Activated CD4-positive, CD25-positive, alpha-beta regulatory T cell treated with anti-CD3 and anti-CD28 coated beads, Interleukin-2, amount 50 U/mL, for 72 hours (primary cell): ENCODE measurements around the gene ROR1.

ENCODE experiments used
- DNase-seq: peaks from one replicate; pipeline ENCODE4 v3.0.0; 2021

ROR1 gene

DNA sequence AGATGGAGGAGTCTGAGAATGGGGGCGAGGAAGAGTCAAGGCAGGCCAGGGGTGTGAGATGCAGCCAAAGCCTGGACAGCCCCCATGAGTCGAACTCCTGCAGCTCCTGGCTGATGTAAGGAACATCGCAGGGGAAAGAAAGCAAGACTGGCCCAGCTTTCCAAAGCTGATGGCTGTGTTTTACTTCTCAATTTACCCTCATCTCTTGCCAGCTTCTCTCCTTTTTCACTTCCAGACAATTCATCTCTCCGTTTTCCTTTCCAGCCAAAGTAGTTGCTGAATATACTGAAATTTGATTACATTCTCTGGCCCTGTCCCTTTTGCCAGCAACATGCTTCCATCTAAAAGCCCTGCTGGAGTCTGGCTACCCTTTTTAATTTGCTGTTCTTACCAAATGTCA, 389.6 kb downstream of the ROR1 start:
- no peak for DNase-seq

DNA sequence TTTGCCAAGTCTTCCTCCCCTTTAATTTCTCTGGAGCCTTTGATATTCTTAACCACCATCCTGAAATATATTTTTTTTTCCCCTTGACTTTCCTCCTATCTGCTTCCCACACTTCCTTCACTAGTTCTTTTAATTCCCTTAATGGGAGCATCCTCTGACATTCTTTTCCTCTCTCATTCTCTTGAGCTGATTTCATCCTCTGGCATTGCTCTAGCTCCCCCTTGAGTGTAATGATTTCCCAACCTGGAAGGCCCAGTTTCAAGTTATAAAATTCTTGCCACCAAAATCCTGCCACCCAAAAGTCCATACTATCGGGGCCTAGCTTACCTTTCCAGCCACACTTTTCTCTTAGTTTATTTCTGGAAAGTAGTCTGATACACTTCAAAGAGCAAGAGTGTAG, 390.2 kb downstream of the ROR1 start:
- no peak for DNase-seq

DNA sequence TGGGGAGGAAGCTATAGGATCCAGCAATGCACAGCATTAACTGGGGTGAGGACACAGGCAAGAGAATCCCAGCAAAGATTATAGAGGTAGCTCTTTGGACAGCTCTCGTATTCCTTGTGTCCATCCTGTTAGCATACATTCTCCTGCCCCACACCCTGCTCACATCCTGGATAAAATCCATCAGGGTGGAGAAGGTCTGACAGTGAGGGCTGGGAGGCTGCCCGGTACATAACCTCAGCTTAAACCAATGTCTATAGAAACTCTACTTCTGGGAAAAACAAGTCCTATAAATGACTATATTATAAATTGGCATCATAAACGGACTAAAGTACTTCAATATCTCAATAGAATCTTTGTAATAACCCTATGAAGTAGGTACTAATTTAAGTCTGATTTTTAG, 392.8 kb downstream of the ROR1 start:
- DNase-seq = no peak

DNA sequence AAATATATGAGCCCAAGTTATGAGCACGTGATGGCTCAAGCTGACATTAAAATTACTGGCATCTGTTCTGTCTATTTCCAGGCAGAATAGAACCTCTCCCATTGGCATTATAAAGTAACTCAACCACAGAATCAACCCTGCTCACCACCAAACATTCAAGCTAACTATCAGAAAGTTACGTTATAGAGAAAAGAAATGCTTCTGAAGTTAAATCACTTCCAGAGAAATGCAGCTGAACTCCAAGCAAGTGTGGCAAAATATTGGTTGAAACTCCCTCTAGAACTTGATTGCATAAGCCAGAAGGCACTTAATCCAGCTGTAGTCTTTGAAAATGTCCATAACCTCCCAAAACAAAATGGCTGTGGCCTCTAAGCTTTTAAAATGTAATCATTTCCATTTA, 393.4 kb downstream of the ROR1 start:
- no peak for DNase-seq

DNA sequence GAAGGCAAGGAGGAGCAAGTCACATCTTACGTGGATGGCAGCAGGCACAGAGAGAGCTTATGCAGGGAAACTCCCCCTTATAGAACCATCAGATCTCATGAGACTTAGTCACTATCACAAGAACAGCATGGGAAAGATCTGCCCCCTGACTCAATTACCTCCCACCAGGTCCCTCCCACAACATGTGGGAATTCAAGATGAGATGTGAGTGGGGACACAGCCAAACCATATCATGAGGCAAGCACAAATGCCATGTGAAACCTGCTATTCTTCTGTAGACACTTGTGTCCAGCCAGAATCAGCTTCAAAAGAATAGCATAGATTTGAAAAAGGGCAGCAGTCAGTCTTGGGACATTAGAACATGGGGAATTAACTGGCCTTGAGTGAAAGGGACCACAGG, 397.4 kb downstream of the ROR1 start:
- DNase-seq = no peak

DNA sequence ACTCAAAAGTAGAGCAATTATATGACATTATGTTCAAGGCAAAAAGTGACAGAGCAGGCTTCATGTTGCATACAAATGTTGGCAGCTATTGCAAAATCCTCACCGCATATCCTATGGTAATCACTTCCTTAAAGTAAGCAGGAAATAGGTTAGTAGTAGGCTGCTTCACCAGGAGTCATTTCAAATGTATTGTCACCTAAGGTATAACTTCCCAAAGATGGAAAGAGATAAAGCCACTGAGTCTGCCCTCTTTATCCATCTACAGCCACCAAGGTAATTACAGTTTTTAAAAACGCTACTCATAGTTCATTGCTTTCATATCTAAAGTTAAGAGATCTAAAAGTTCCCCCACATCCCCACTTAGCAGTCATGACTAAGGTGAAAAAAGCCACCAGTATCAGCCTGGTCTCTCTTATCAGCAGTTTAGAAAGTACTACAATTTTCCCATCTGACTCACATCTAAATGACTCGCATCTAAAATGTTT, 398.0 kb downstream of the ROR1 start:
- DNase-seq = no peak

DNA sequence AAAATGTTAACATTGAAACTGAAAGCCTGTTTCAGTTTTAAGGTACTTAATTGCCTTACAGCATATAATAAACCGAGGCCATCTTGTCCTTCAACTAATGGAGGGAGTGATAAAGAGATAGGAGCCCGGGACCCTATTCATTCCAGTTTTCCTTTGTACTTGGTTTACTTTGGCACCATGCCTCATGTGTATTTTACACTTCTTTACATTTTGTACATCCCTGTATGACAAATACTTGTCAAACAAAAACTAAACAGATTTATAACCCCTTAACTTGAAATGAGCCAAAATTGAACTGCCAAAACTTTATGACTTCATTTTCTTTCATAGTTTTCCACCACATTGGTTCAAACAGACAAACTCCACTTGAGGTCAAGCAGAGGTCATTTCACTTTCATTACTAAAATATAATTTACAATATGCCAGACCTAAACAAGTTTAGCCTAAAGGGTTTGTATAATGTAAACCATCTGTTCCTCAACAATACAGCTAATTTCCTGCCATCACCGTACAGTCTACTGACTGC, 398.7 kb downstream of the ROR1 start:
- DNase-seq = no peak

DNA sequence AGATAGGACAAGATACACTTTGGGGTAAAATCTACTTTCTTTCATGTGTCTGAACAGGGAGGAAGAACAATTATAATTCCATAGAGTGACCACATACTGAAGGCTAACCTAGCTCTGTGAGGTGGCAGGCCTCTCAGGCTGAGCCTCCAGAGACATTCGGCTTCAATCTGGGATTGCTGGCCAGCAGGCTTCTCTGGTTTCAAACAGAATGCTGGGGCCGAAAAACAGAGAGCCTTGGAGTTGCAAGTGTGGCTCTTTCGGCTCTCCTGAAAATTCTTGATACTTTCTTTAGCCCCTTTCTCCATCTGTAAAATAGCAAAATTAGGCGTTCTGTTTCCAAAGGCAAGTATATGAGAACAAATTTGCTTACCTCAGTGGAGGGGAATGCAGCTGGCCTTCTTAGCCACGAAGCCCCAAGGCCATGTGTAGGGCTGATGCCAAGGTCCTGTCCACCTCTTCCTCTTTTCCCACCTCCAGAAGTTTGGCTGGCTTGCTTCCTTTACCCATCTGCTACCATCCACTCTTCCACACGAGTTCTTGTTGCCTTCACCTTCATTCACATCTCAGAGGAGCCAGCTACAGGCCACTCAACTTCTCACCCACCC, 399.6 kb downstream of the ROR1 start:
- DNase-seq = no peak

DNA sequence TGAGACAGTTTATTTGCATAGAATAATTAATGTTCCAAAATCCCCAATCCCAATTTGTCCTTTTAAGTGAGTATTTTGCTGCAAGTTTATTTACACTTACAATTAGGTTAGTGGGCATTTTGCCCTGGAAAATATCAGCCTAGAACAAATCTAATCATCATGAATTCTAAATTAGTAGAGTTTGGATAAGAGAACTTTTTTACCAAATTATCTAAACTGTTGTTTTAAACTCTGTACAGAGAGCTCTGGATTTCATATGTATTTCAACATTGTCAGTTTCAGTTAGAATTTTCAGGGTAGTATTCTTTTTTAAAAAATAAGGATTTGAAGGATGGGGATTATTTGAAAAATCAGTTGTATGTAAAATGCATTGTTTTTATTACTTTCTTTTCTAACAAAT, 401.8 kb downstream of the ROR1 start:
- DNase-seq = no peak

DNA sequence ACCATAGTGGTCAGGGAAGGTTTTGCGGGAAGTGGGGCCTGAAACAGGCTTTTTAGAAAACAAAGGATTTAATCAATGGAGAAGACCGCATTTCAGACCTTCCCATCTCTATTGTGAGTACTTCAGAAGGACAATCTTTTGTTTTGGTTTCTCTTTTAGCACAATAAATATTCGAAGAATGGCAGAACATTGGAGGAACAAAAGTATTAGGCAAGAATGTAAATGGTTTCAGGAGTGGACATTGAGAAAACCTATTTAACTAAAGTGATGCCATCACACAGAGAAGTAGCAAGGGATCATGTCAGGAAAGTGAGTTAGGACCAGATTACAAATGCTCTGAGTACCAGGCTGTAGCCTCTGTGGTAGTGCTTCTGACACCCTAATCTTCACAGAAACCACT, 402.8 kb downstream of the ROR1 start:
- DNase-seq = no peak

DNA sequence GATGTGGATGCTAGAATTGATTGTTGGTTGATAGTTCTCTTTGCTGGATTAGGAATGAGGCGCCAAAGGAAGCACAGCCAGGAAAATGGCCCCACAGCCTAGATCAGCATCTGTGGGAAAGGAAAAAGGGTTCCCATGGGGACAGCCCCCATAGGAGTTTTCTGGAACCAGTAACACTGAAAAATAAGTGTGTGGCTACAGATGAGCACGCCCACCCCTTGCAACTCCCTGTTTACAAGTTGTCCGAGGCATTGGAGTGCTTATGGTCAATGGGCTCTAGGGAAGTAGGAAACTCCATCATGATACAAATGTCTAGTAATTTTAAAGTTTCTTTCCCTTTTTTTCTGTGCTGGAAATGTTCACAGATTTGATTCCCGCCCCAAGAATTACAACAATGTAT, 405.8 kb downstream of the ROR1 start:
- no peak for DNase-seq

DNA sequence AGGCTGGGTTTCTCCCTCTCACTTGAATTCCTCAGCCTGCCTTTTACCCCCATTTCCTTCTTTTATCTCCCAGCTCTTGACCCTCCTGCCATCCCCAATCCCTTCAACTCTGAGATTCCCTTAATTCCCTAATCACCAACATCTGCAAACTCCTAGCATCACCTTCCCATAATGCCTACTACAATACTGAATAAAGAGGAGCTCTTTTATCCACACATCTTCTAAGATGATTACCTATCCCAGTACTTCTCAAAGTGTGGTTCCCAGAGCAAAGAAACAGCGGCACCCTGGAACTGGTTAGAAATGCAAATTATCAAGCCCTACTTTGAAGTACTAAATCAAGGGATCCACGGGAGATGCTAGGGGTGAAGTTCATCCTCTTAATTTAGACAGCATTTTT, 408.4 kb downstream of the ROR1 start:
- DNase-seq = no peak

DNA sequence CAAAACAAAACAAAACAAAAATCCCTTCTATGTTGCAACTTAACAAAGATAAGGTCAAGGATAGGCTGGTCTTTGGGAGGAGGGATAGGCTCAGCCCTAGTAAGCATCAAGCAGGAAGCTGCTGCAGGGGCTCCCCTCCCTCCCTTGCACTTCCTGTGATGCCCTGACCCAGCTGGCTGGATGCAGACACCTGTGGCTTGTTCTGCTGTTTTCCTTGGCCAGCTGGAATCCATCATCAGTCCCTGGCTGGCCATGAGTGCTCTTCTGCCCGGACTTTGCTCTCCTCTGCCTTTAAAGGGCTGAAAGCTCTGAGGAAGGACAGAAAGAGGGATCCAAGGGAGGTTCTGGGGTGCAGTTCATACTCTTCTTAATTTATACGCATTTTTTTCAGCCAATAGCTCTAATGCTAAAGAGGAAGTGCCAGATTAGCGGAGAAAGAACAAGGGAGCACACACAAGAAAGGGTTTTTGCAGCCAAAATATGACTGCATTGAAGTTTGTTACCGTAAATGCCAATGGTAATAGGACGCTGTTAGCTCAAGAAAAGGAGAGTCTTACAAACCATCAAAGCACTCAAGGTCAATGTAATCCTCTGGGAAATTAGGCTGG, 409.7 kb downstream of the ROR1 start:
- no peak for DNase-seq

DNA sequence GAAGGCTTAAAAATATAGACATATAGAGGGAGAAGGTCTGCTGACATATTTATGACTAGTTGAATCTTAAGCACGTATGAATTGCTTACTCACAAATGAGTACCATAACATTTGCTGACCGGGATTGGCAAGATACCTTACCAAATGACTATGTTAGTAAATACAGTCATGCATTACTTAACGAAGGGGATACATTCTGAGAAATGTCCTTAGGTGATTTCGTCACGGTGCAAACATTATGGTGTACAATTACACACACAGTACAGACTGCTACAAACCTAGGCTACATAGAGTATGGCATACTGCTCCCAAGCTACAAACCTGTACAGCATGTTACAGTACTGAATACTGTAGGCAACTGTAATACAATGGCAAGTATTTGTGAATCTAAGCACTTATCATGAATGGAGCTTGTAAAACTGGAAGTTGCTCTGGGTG, 410.2 kb downstream of the ROR1 start:
- no peak for DNase-seq

DNA sequence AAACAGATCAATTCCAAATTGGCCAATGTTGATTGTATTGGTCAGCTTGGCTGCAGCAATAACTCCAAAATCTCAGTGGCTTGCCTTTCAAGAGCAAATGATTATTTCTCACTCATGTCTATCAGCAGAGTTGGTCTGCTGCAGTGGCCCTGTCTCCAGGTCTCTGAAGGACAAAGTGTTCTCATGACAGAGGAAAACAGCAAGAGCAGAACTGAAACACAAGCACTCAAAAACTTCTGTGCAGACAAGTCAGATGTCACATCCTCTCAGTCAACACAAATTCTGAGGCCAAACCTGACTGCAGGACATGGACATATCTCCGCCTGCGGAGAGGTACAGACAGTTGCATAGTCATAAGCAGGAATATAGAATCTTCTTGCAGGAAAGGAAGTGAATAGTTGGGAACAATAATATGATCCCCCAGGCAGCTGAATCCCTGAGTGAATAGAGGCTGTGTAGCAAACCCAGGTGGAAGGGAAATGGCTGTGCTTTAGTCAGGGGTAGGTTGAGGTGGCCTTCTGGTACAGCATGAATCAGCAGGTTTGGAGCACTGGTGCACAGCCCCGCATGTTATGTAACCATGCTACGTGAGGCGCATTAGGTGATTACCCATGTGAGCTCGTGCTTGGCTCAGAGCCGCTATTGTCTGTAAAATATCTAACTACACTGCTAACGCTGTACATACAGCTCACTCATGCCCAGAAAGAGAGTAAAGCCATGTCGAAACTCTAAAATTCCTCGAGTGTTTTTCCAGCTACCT, 412.5 kb downstream of the ROR1 start:
- DNase-seq = no peak

DNA sequence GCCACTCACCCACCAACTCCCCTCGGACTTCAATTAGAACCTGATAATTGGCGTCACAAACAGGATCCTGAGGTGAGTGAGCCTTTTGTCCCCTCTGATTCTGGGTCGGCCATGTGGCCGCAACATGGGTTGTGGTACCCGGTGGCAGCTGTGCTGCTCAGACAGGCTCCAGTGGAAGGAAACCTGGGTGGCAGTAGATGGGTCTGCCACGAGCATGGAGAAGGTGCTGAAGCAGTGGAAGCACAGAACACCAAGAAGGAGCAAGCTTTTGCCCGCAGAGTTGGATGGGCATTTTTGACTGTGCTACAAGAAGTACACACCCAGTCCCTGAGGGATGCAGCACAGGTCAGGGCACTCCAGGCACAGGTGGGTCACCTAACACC, 413.1 kb downstream of the ROR1 start:
- no peak for DNase-seq

DNA sequence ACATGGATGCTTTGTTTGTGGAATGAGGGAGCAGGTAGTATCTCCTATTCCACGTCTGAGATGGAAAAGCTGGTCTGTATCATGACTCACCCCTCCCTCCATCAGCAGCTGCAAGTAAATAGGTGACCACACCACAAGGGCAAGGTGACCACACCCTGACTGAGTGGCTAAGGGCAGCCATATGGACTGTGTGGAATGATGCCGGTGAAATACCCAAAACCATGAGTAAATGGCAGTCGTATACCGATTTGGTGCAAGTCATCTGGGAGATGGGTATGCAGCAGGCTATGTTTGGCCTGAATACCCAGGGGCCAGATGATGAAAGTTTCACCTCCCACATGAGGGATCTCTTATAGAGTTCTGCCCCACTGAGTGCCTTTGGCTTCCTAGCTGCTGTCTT, 413.8 kb downstream of the ROR1 start:
- no peak for DNase-seq

DNA sequence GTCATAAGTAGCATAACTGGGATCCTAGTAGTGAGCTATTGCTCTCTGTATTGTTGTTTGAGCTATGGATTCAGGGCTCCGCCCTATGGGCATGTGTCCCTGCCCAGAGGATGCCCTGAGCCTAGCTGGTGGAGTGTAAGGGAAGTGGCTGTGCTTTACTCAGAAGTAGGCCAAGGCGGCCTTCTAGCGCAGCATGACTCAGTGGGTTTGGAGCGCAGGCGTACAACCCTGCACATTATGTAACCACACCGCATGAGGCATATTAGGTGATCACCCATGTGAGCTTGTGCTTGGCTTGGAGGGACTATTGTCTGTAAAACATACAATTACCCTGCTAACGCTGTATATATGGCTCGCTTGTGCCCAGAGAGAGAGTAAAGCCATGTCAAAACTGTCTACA, 418.5 kb downstream of the ROR1 start:
- DNase-seq = no peak

DNA sequence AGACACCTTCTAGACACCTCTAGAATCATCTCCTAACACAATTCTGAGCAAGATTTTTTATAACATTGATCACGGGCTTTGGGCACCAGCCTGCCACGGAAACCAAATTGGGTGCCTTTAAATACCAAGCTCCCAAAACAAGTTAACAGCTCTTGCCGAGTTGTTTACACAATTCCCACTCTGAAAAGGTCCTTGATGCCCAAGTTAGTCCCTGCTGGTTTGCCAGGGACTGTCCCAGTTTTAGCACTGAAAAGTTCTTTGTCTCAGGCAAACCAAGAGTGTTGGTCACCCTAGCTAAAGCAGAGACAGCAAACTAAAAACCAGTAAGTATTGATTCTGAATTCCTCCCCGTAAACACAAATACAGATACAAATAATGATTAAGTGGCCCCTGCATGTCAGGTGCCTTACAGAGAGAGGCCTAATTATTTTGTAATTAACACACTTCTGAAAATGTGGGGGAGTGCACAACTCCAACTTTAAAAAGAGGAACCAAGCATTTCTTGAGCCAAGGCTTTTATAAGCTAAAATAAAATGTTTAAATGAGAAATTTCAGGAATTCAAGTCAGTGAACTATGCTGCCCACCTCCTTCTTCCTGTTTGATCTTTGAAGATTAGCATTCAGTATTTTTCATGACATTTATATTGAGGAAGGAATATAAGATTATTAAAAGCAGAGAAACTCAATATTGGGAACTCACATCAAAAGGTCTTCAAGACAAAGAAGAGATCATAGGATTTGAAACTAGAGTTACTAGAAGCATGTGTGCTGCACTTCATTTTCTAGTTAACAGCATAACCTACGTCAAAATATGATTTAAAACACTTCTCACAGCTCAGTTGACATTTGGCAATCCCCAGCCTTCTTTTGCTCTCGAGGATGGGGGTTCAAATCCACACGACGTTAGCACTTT, 420.6 kb downstream of the ROR1 start:
- DNase-seq = no peak

DNA sequence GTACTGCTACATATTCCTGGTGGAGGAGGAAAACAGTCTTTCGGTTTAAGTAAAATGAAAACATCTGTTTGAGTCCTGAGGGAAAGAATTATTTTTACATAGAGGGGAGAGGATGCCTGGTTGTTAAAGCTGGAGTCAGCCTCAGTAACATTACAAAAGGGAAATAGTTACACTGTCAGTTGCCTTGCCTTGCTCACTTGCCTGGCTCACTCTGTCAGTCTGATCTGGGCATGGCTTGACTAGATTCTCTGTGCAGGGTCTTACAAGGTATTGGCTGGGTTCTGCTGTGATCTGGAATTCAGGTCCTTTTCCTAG, 421.2 kb downstream of the ROR1 start:
- DNase-seq = no peak

DNA sequence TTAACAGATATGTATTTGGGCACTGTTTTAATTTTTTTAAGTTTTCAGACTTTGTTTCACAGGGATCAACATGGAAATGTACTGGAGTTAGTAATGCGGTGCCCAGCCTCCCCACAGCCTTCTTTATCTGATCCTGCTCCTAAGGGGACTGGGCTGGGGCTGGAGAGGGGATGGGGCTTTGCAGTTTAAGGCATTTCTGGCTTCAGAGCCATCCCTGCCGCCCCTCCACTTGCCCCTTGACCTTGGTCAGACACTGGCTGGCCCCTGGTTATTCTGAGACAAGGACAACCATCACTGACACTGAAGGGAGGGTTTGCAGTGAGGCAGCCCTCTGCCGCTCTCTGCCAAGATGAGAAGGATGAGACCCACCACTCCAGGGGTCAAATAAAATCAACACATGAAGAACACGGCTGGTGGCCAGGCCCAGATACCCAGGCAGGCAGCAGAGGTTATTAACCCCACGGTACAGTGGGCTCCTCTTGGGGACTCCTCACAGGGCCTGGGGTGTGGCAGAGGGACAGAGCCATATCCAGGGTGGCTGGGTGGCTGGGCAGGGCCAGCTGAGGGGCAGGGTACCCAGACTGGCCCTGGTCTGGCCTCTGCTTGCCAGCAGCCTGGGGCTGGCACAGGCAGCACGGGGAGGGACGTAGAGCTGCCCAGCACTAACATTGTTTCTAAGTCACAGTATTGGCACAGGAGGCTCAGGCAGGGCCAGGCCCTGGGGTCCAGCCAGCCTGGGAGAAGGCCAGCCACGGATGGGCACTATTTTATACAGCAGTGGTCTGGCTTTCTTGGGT, 422.5 kb downstream of the ROR1 start:
- DNase-seq = no peak

DNA sequence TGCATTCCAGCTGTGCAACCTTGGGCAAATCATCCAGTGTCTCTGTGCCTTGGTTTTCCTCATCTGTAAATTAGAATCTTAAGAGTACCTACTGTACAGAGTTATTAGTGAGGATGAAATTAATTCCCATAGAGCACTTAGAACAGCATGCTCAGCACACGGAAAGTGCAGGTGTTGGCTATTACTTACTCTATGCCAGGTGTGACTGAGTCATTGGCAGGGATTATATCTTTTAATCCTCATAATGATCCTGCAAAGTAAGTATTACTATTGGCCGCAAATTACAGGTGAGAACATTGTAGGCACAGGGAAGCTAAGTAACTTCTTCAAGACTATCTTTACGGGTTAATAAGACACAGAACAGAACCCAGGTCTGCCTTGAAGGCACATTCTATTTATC, 423.3 kb downstream of the ROR1 start:
- DNase-seq = no peak
